ENCODE measurements around the gene WRNIP1. TPM values are rescaled to one million over a fixed set of nuclear protein-coding genes. Genes with fewer than 3 reads are reported as not detected.
A peak's percentile ranks its signal among the peaks of the same experiment; 100 is the strongest.

The WRNIP1 gene
- total and polyA plus RNA-seq, 10 donors, result 31.4 to 47.7 (median 39.4) TPM

- no peak for TF ChIP-seq POLR2A (IDR thresholded peaks at IDR 0.05)
- TF ChIP-seq POLR2AphosphoS5 (IDR thresholded peaks at IDR 0.05), result peak in 2 of 3 donors; percentile 58 to 66
- Histone ChIP-seq H3K4me3 (peak overlapping the region in 1 of 8 donors; percentile 24), H3K27me3 (replicated peaks in 1 of 7) (no peaks in the 10 kb centered on the region), H3K9me3 (no peaks in the 10 kb centered on the region), H3K4me1 (peaks cover 0 to 82% (median 37%) of the 10 kb centered on the region in 6 donors), H3K27ac (peak overlapping the region in 7 of 8 donors; percentile 67 to 90 (median 88)), H3K36me3 (no peaks in the 10 kb centered on the region)
- intact Hi-C loops (cut with DNase I; ENCODE audit: low total_unique reads), result loop anchor here (10.0 kb wide), 2 partner anchors 49 to 129 kb away; partner anchors contain the start of gene SERPINB1
- DNase-seq, result no peak
- WGBS, 5 donors, result 55 to 89% (median 78%) methylated on average over 16 of the region's 16 CpGs
These were observed 30.8 kb downstream of the WRNIP1 start for GRCh38 chr6:2795956-2796355.

GRCh38 chr6:2796861-2797260, 31.7 kb downstream of the WRNIP1 start:
- intact Hi-C loops (cut with DNase I; ENCODE audit: low total_unique reads), result loop anchor here (10.0 kb wide), 2 partner anchors 48 to 128 kb away; partner anchors contain the start of gene SERPINB1
- Histone ChIP-seq H3K4me3 (peak overlapping the region in 1 of 8 donors; percentile 25), H3K9me3 (no peaks in the 10 kb centered on the region), H3K36me3 (no peaks in the 10 kb centered on the region), H3K27ac (peak overlapping the region in 7 of 8 donors; percentile 44 to 90 (median 88)), H3K4me1 (peaks cover 0 to 73% (median 31%) of the 10 kb centered on the region in 6 donors), H3K27me3 (replicated peaks in 1 of 7) (no peaks in the 10 kb centered on the region)
- no peak for DNase-seq
- 44 to 65% (median 62%) methylated on average over 6 of the region's 6 CpGs for WGBS, 5 donors
- TF ChIP-seq POLR2AphosphoS5 (IDR thresholded peaks at IDR 0.05), result no peak
- no peak for TF ChIP-seq POLR2A (IDR thresholded peaks at IDR 0.05)
- TF ChIP-seq, protein P1, sequence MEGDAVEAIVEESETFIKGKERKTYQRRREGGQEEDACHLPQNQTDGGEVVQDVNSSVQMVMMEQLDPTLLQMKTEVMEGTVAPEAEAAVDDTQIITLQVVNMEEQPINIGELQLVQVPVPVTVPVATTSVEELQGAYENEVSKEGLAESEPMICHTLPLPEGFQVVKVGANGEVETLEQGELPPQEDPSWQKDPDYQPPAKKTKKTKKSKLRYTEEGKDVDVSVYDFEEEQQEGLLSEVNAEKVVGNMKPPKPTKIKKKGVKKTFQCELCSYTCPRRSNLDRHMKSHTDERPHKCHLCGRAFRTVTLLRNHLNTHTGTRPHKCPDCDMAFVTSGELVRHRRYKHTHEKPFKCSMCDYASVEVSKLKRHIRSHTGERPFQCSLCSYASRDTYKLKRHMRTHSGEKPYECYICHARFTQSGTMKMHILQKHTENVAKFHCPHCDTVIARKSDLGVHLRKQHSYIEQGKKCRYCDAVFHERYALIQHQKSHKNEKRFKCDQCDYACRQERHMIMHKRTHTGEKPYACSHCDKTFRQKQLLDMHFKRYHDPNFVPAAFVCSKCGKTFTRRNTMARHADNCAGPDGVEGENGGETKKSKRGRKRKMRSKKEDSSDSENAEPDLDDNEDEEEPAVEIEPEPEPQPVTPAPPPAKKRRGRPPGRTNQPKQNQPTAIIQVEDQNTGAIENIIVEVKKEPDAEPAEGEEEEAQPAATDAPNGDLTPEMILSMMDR (IDR thresholded peaks at IDR 0.05 in 8 of 11, conservative IDR thresholded peaks at IDR 0.05 in 3 of 11), result no peak

DNA sequence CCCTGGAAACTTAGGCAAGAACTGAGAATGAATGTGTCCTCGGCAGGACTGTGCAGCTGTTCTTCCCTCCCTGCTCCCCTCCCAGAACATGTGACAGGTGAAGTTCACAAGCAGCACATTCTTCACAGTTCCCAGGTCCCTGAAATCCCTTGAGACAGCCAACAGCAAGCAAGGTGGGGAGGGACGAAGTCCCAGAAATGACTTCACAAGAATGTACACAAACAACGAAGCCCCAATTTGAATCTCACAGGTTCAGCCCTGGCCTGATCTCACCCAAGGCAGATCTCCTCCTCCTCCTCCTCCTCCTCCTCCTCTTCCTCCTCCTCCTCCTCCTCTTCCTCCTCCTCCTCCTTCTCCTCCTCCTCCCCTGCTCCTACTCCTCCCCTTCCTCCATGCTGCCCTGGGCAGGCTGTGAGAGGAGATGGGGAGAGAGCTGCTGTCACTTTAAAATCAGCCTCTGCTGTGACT, 32.4 kb downstream of the WRNIP1 start:
- no peaks in the 10 kb centered on the region for H3K36me3 ChIP-seq
- no peaks in the 10 kb centered on the region for H3K9me3 ChIP-seq
- H3K4me3 ChIP-seq, result peak overlapping the region in 1 of 8 donors; percentile 25
- intact Hi-C loops (cut with DNase I; ENCODE audit: low total_unique reads), result loop anchor here (10.0 kb wide), 2 partner anchors 47 to 127 kb away; partner anchors contain the start of gene SERPINB1
- DNase-seq, result no peak
- H3K27ac ChIP-seq, result peak overlapping the region in 6 of 8 donors; percentile 72 to 90 (median 88)
- H3K27me3 ChIP-seq (replicated peaks in 1 of 7), result no peaks in the 10 kb centered on the region
- WGBS, 5 donors, result 21 to 64% (median 37%) methylated on average over 3 of the region's 3 CpGs
- TF ChIP-seq POLR2AphosphoS5 (IDR thresholded peaks at IDR 0.05) (no peak), POLR2A (IDR thresholded peaks at IDR 0.05) (no peak)
- TF ChIP-seq, protein P1 (IDR thresholded peaks at IDR 0.05 in 8 of 11, conservative IDR thresholded peaks at IDR 0.05 in 3 of 11), result no peak
- H3K4me1 ChIP-seq, result peaks cover 0 to 65% (median 25%) of the 10 kb centered on the region in 6 donors

GRCh38 chr6:2798586-2799134, 33.5 kb downstream of the WRNIP1 start:
- Histone ChIP-seq H3K27me3 (replicated peaks in 1 of 7) (no peaks in the 10 kb centered on the region), H3K9me3 (no peaks in the 10 kb centered on the region), H3K27ac (peak overlapping the region in 3 of 8 donors; percentile 33 to 90 (median 89)), H3K36me3 (no peaks in the 10 kb centered on the region), H3K4me1 (peaks cover 0 to 55% (median 14%) of the 10 kb centered on the region in 6 donors), H3K4me3 (no peak overlapping the region)
- DNase-seq, result no peak
- 65 to 89% (median 78%) methylated on average over 11 of the region's 11 CpGs for WGBS, 5 donors
- intact Hi-C loops (cut with DNase I; ENCODE audit: low total_unique reads), result loop anchor here (10.0 kb wide), 2 partner anchors 46 to 126 kb away; partner anchors contain the start of gene SERPINB1
- TF ChIP-seq POLR2AphosphoS5 (IDR thresholded peaks at IDR 0.05) (no peak), POLR2A (IDR thresholded peaks at IDR 0.05) (no peak)
- TF ChIP-seq, protein P1 (IDR thresholded peaks at IDR 0.05 in 8 of 11, conservative IDR thresholded peaks at IDR 0.05 in 3 of 11), result no peak

Data from spleen (tissue), 11 donors.